ENCODE data around the gene CFAP61. TPM values are rescaled to one million over a fixed set of nuclear protein-coding genes. Genes with fewer than 3 reads are reported as not detected.
A peak's percentile ranks its signal among the peaks of the same experiment; 100 is the strongest.

CFAP61 gene
- total and polyA plus RNA-seq, 11 donors = 12.1 to 102 (median 41.8) TPM

- H3K27ac ChIP-seq = peak overlapping the region in 6 of 12 donors; percentile 11 to 56 (median 34)
- intact Hi-C loops (cut with DNase I) = loop anchor here in 4 of 10 donors (5.0 kb wide), 2 partner anchors 38 to 322 kb away; partner anchors contain the start of genes CFAP61 (in 3 of the 4) and CRNKL1 (in 3 of the 4)
- no peaks in the 10 kb centered on the region for H3K9me3 ChIP-seq
- 41 to 61% (median 50%) methylated on average over 2 of the region's 2 CpGs for WGBS, 4 donors
- no peaks in the 10 kb centered on the region for H3K27me3 ChIP-seq
- no peak overlapping the region for H3K4me3 ChIP-seq
- H3K4me1 ChIP-seq = peaks cover 0 to 58% (median 36%) of the 10 kb centered on the region in 12 donors
- ATAC-seq (peak in 1 of 4 donors; percentile 27), DNase-seq (no peak)
- TF ChIP-seq POLR2A (IDR thresholded peaks at IDR 0.05) (no peak), CTCF (IDR thresholded peaks at IDR 0.05) (no peak)
- peaks cover 0 to 5% (median 0%) of the 10 kb centered on the region in 9 donors for H3K36me3 ChIP-seq
These were observed 37.7 kb upstream of the CFAP61 start for GRCh38 chr20:20014659-20015058.

DNA sequence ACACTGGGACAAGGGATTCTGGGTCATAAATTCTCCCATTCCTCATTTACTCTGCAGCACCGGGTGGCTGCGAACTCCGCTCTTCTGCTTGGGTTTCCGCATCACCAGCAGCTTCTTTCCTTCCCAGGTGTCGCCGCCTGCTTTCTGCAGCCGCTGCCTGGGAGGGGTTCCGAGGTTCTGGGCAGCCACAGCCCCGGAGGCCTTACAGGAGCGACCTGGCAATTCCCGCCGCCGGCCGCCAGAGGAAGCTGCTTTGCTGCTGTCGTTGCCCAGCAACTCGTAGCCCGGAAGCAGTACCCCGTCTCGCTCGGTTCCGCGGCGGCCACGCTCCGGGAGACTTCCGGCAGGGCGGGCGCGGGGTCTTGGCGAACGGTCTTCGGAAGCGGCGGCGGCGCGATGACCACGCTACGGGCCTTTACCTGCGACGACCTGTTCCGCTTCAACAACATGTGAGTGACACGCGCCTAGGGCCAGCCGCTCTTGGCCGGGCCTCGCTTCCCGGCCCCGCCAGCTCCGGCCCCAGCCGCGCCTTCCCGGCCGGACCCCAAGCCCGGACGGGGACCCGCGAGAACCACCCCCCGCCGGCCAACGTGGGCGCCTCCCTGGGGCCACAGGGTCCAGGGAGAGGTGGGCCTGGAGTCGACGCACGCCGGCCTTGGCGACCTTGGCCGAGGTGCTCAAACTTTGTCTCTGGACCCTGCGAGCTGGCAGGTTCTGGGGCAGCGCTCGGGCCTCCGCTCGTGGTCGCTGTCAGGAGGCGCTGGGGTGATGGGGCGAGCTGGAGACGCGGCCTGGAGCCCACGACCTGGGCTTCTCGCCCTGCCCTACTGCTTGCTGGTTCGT, 35.1 kb upstream of the CFAP61 start, which contains the start of gene NAA20:
Gene NAA20, plus strand, starts transcription at position 362 of the 843 bp plus-strand sequence. Its CDS starts 35 bp downstream, at position 397.
- TF ChIP-seq POLR2A (IDR thresholded peaks at IDR 0.05) (peak in 1 of 2 donors; percentile 49), CTCF (IDR thresholded peaks at IDR 0.05) (peak; percentile 56 to 89 (median 79))
- peaks cover 0 to 61% (median 28%) of the 10 kb centered on the region in 12 donors for H3K4me1 ChIP-seq
- no peaks in the 10 kb centered on the region for H3K27me3 ChIP-seq
- 0 to 3% (median 0%) methylated on average over 16 to 81 of the region's 81 CpGs for WGBS, 4 donors
- ATAC-seq (peak; percentile 96 to 99 (median 99)), DNase-seq (peak; percentile 95 to 96 (median 95))
- peak within 1 kb of the TSS; percentile 71 to 99 (median 82) for H3K4me3 ChIP-seq
- peak within 1 kb of the TSS; percentile 14 to 85 (median 76) for H3K27ac ChIP-seq
- no peaks in the 10 kb centered on the region for H3K9me3 ChIP-seq
- intact Hi-C loops (cut with DNase I) = loop anchor here in 4 of 10 donors (5.0 kb wide), 2 partner anchors 35 to 325 kb away; partner anchors contain the start of genes CFAP61 (in 3 of the 4) and CRNKL1 (in 3 of the 4)
- H3K36me3 ChIP-seq = peaks cover 0 to 11% (median 0%) of the 10 kb centered on the region in 9 donors

DNA sequence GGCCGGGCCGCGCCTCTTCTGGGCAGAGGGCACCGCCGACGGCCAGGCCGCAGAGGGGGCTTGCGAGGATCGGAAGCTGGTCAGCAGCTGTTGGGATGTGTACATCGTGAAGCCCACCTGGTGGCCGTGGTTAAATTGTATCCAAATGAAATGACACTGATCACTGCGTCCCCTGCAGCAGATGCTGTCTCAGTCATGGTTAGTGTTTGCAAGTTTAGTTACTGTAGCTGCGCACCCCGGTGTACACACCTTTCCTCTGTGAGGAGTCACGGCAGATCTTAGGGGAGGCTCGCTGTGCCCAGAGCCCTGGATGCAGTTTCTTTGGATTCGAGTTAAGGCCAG, 34.5 kb upstream of the CFAP61 start:
- no peak for DNase-seq
- intact Hi-C loops (cut with DNase I) = loop anchor here in 4 of 10 donors (5.0 kb wide), 2 partner anchors 34 to 326 kb away; partner anchors contain the start of genes CFAP61 (in 3 of the 4) and CRNKL1 (in 3 of the 4)
- TF ChIP-seq POLR2A (IDR thresholded peaks at IDR 0.05) (no peak), CTCF (IDR thresholded peaks at IDR 0.05) (no peak)
- H3K27ac ChIP-seq = peak overlapping the region in 11 of 12 donors; percentile 14 to 85 (median 78)
- H3K9me3 ChIP-seq = no peaks in the 10 kb centered on the region
- H3K27me3 ChIP-seq = no peaks in the 10 kb centered on the region
- ATAC-seq = no peak
- H3K4me3 ChIP-seq = peak overlapping the region; percentile 71 to 99 (median 82)
- H3K4me1 ChIP-seq = peaks cover 0 to 67% (median 28%) of the 10 kb centered on the region in 12 donors
- H3K36me3 ChIP-seq = peaks cover 0 to 17% (median 3%) of the 10 kb centered on the region in 9 donors
- WGBS, 4 donors = 3 to 11% (median 6%) methylated on average over 6 to 17 of the region's 17 CpGs

DNA sequence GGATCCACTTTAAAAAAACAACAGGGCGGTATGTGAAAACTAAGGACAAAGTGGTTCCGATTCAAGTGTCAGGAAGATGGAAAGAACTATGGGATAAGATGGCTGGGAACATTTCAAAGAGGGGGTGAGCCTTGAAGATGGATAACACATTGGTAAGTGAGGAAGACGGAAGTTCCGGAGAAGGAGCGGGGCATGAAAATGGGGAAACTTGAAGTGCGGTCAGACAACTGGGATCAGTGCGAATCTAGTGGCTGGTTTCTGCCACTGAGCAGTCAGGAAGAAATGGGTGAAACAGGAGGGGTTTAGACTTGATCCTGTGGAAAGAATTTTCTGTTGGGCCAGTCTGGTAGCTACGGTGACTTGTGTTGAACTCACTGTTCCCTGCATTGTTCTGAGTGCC, 34.0 kb upstream of the CFAP61 start:
- no peak for TF ChIP-seq POLR2A (IDR thresholded peaks at IDR 0.05)
- TF ChIP-seq CTCF (IDR thresholded peaks at IDR 0.05) = no peak
- Histone ChIP-seq H3K9me3 (no peaks in the 10 kb centered on the region), H3K4me3 (peak overlapping the region in 11 of 12 donors; percentile 71 to 99 (median 83)), H3K27me3 (no peaks in the 10 kb centered on the region), H3K27ac (peak overlapping the region in 1 of 12 donors; percentile 83), H3K36me3 (peaks cover 0 to 22% (median 7%) of the 10 kb centered on the region in 9 donors), H3K4me1 (peaks cover 0 to 68% (median 28%) of the 10 kb centered on the region in 12 donors)
- 86 to 92% (median 91%) methylated on average over 8 of the region's 8 CpGs for WGBS, 4 donors
- DNase-seq = no peak
- ATAC-seq = no peak
- intact Hi-C loops (cut with DNase I) = loop anchor here in 4 of 10 donors (5.0 kb wide), 2 partner anchors 34 to 326 kb away; partner anchors contain the start of genes CFAP61 (in 3 of the 4) and CRNKL1 (in 3 of the 4)

All from heart left ventricle (tissue), 16 donors.